Measurements from ENCODE around the gene FIP1L1.
"Not testable (repeated sequence)": the region's sequence is repeated elsewhere in the genome, so short reads cannot be mapped to it uniquely, and the experiment has no call there.

The FIP1L1 gene

DNA sequence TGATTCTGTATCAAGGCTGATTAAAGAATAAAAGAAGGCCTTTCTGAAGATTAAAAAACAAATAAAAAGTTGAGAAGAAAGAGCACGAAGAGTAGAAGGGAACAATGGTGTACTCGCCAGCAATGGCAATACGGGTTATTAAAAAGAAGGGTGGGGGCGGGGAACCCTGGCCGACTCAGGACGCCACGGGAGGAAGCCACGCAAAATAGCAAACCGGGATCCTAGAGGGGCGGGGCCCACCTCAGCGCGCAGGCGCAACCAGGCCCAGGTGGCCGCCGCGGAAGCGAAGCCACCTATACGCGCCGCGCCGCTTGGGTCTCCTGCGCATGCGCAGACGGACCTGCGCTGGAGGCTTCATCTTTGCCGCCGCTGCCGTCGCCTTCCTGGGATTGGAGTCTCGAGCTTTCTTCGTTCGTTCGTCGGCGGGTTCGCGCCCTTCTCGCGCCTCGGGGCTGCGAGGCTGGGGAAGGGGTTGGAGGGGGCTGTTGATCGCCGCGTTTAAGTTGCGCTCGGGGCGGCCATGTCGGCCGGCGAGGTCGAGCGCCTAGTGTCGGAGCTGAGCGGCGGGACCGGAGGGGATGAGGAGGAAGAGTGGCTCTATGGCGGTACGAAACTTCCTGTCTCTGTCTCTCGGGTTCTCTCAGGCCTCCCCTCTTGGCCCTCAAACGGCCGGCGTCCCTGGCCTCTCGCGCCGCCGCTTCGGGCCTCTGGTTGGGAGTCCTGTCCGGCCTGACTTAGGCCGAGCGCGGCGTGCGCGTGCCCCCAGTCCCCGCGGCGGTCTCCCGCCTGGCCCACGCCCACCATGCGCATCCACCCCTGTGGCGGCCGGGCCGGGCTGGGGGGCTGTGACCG is at the start of gene FIP1L1:
TSS of gene FIP1L1 (plus strand) at position 323 of the 852 bp plus-strand sequence. CDS start at position 521, 198 bp downstream.
- DNase-seq, result peak; percentile 96

DNA sequence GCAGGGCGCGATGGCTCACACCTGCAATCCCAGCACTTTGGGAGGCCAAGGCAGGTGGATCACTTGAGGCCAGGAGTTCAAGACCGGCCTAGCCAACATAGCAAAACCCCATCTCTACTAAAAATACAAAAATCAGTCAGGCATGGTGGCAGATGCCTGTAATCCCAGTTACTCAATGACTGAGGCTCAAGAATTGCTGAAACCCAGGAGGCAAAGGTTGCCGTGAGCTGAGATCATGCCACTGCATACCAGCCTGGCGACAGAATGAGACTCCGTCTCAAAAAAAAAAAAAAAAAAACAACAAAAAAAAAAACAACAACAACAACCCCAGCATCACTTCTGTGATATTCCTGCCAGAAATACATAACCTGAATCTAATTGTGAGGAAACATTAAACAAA is 42.5 kb upstream of the FIP1L1 start:
- DNase-seq, result not testable (repeated sequence)

GRCh38 chr4:53340145-53340544 is 37.3 kb upstream of the FIP1L1 start:
- DNase-seq, result not testable (repeated sequence)

- not testable (repeated sequence) for DNase-seq
These were observed 31.0 kb upstream of the FIP1L1 start for GRCh38 chr4:53346392-53346791.

- DNase-seq, result no peak
These were observed 30.3 kb upstream of the FIP1L1 start for GRCh38 chr4:53346920-53347852.

DNA sequence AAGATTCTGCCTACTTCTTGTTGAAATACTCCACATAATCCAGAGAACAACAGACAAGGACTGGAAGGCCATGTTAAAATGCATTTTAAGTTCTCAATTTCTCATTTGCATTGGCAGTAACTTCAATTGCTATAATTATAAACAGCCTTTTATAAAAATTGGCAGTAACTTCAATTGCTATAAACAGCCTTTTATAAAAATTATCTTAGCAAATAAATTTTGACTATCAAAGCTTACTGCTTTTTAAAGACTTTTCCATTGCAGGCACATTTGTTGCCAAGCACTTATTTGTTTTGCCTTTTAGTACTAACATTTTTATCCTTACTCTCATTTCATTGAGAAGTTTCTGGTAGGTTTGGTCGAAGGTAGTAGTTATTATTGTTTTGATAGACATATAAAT is 29.4 kb upstream of the FIP1L1 start:
- DNase-seq, result no peak

DNA sequence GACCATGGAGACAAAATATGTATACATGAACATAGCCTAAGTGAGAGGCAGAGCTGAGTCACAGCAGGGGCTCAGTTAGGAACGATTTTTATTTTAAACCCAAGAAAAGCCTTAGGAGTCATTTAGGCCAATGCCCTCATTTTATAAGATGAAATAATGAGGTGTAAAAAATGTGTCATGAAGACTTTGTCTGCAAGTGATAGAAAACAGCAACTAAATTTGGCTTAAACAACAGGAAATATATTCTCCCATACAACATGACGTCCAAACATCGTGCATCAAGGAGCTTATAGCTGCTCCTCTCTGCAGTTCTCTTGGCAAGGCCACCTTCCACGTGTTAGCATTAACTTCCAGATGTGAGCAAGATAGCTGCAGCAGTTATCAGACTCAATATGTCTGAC is 28.4 kb upstream of the FIP1L1 start:
- no peak for DNase-seq

DNA sequence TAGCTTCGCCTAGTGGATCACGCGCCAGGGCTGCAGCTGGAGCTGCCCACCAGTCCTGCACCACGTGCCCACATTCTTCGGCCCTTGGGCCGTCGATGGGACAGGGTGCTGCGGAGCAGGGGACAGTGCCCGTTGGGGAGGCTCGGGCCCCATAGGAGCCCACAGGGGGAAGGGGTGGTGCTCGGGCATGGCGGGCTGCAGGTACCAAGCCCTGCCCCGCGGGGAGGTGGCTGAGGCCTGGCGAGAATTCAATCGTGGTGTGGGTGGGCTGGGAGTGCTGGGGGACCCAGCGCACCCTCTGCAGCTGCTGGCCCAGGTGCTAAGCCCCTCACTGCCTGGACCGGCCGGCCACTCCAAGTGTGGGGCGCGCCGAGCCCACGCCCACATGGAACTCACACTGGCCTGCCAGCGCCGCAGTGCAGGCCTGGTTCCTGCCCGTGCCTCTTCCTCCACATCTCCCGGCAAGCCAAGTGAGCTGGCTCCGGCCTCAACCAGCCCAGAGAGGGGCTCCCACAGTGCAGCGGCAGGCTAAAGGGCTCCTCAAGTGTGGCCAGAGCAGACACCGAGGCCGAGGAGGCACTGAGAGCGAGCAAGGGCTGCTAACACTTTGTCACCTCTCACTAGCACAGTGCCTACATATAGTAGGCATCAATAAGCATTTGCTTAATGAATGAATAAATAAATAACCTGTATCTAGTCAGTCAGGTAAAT is 23.3 kb upstream of the FIP1L1 start:
- no peak for DNase-seq

- DNase-seq, result no peak
These were observed 21.4 kb upstream of the FIP1L1 start for GRCh38 chr4:53355930-53356521.

GRCh38 chr4:53361451-53361850 is 16.0 kb upstream of the FIP1L1 start:
- no peak for DNase-seq

DNA sequence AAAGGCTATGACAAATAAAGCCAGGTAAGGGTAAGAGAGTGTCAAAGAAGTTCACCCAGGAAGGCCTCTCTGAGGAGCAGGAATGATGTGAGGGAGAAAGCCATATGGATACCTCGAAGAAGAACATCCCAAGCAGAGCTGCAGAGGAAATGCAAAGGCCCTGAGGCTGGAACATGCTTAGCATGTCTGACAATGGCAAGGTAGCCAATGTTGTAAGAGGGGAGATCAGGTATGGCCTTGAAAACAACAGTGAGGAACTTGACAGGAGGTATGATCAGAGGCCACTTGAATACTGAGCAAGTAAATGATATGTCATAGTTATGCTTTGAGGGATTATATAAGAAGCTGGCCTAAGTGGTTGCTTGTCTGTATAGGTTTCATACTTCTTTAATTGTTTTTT is 15.3 kb upstream of the FIP1L1 start:
- DNase-seq, result no peak

DNA sequence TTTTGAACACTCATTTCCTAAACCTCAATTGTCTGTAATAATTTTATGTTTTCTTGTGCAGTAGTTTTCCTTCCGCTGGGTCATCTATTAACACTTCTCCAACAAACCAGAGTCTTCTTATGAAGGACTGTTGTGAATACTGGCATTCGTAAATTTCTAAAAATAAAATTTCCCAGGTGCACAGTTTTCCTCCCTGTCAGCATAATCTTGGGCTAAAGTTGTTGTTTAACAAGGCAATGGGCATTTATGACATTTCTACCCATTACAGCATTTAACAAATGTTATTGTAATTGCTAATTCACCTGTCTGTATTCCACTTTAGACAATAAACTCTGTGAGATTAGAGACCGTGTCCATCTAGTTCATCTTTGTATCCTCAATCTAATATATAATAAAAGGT is 12.8 kb upstream of the FIP1L1 start:
- DNase-seq, result no peak

GRCh38 chr4:53365121-53365485 is 12.3 kb upstream of the FIP1L1 start:
- DNase-seq, result peak; percentile 41

- DNase-seq, result peak; percentile 98
These were observed 11.7 kb upstream of the FIP1L1 start, which contains the start of gene SCFD2 for GRCh38 chr4:53365486-53366300. Gene SCFD2 (minus strand): TSS chr4:53366061.

DNA sequence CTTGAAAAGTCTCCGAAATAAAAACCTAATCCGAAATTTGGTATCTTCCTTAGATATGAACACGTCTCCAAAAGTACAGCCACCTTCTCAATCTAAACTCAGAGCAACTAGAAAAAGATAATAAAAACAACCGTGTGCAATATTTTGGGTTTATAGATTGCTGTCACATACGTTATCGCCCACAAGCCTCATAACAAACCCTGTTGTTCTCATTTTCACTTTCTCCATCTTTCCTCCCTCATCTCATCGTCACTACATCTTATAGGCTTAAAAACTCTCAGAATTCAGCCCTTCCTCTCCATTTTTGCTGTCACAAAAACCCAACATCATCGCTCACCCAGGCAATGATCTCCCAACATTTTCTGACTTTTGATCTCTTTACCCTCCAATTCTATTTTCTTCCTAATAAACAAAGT is 11.1 kb upstream of the FIP1L1 start:
- DNase-seq, result no peak

GRCh38 chr4:53367721-53368120 is 9.7 kb upstream of the FIP1L1 start:
- DNase-seq, result no peak

DNA sequence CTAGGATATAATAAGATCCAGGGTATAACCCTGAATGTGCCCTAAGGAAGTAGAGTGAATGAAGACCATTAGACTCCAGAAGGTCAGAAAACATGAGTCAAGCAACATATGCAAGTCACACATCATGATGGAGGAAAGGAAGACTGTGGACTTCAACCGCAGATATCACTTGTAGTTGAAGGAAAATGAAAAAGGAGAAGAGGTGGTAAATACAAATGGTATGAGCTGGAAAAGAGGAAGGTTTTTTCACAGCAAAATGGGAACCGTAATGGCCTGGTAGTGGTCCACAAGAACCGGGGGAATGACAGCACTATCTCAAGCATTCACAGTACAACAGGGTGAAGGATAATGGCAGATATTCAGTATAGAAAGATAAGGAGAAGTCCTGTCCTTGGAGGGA is 6.4 kb upstream of the FIP1L1 start:
- DNase-seq, result peak; percentile 17

GRCh38 chr4:53371843-53372521 is 5.5 kb upstream of the FIP1L1 start:
- DNase-seq, result no peak

- DNase-seq, result no peak
These were observed 2.6 kb upstream of the FIP1L1 start for GRCh38 chr4:53374777-53375258.

GRCh38 chr4:53376900-53377299 is 541 bp upstream of the FIP1L1 start:
- DNase-seq, result peak; percentile 50

DNA sequence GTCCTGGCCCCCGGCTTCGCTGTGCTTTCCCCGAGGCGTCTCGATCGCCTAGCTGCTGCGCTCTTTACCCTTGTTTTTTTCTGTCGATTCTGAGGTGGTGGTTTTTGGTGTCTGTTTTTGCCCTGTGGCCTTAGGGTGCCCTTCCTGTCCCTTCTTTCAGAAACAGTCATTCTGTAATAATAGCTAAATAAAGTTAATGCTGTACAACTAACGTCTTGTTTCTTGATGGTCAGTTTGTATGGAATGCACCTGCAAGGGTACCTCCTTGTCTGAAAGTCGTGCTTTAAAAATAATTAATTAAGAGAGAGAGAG is 686 bp downstream of the FIP1L1 start:
- DNase-seq, result no peak

All from OCI-M1 (cell line).